ENCODE data around the gene ZDBF2.

ZDBF2 gene

GRCh38 chr2:206267567-206267966 lies 6.9 kb upstream of the ZDBF2 start:
- TF ChIP-seq REST (IDR thresholded peaks at IDR 0.05; ENCODE audit: insufficient read depth in 1 of 2, low read depth in 2 of 2, low read length in 2 of 2), result no peak

- TF ChIP-seq POLR2AphosphoS5 (IDR thresholded peaks at IDR 0.05; ENCODE audit: low read depth, low read length), result no peak
- no peak for TF ChIP-seq TAF1 (IDR thresholded peaks at IDR 0.05; ENCODE audit: borderline replicate concordance, insufficient read depth, low read length)
Observed at GRCh38 chr2:206271065-206271464, 3.4 kb upstream of the ZDBF2 start.

DNA sequence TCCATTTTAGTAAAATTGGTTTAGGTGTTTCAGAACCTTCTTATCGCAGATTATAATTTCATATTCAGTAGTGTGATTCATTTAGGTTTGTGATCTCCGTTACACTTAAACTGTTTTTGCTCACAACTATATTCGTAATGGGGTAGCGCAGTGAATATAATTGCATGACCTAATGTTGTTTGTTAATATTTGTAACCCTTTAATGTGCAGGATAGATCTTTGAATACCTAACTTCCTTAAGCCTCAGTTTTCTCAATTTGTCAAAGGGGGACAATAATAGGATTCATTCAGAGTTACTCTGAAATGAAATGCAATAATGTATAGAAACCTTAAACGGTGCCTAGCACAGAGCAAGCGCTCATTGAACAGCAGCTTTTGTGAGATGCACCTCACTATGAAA lies 558 bp upstream of the ZDBF2 start:
- TF ChIP-seq FOXP2 (optimal IDR thresholded peaks at IDR 0.05; ENCODE audit: borderline replicate concordance, extremely low read depth, extremely low read length, insufficient read depth), result no peak
- TF ChIP-seq TAF1 (IDR thresholded peaks at IDR 0.05; ENCODE audit: borderline replicate concordance, insufficient read depth, low read length), result no peak
- TF ChIP-seq SIN3A (IDR thresholded peaks at IDR 0.05; ENCODE audit: borderline replicate concordance, insufficient read depth, low read length), result no peak
- TF ChIP-seq POLR2AphosphoS5 (IDR thresholded peaks at IDR 0.05; ENCODE audit: low read depth, low read length), result no peak
- no peak for TF ChIP-seq REST (IDR thresholded peaks at IDR 0.05; ENCODE audit: insufficient read depth in 1 of 2, low read depth in 2 of 2, low read length in 2 of 2)

DNA sequence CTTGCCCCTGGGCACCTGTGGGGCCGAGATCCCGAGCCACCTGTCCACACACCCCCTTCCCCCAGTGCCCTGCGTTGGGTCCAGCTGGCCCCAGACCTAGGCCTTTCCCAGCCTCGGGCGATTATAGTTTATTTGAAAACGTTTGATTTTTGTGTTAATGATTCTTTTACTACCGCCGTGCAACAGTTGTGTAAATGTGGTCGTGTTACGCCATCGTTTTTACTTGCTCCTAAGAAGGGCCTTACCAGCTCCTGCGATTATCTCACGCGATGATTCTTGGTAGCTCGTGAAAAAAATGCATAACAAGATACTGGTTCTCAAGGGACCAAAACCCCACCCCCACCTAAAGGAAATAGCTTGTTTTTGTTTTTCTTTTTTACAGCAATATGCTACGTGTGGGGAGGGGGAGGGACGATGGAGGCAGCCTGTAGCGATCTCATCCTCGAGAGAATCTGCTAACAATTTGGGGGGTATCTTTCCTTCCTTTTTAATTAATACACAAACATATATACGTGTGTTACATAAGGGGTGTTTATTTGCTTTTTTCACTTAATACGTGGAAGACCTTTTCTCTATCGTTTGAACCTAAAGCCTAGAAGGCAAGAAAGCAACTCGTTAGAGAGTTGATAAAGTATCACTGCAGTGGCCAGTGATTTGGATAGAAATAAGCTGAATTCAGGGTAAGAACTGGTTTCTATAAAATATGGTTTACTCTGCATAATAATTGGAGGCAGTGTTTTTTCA lies 1.0 kb downstream of the ZDBF2 start:
- TF ChIP-seq FOXP2 (optimal IDR thresholded peaks at IDR 0.05; ENCODE audit: borderline replicate concordance, extremely low read depth, extremely low read length, insufficient read depth), result no peak
- TF ChIP-seq TAF1 (IDR thresholded peaks at IDR 0.05; ENCODE audit: borderline replicate concordance, insufficient read depth, low read length), result no peak
- TF ChIP-seq POLR2AphosphoS5 (IDR thresholded peaks at IDR 0.05; ENCODE audit: low read depth, low read length), result no peak
- TF ChIP-seq REST (IDR thresholded peaks at IDR 0.05; ENCODE audit: insufficient read depth in 1 of 2, low read depth in 2 of 2, low read length in 2 of 2), result no peak
- no peak for TF ChIP-seq SIN3A (IDR thresholded peaks at IDR 0.05; ENCODE audit: borderline replicate concordance, insufficient read depth, low read length)

DNA sequence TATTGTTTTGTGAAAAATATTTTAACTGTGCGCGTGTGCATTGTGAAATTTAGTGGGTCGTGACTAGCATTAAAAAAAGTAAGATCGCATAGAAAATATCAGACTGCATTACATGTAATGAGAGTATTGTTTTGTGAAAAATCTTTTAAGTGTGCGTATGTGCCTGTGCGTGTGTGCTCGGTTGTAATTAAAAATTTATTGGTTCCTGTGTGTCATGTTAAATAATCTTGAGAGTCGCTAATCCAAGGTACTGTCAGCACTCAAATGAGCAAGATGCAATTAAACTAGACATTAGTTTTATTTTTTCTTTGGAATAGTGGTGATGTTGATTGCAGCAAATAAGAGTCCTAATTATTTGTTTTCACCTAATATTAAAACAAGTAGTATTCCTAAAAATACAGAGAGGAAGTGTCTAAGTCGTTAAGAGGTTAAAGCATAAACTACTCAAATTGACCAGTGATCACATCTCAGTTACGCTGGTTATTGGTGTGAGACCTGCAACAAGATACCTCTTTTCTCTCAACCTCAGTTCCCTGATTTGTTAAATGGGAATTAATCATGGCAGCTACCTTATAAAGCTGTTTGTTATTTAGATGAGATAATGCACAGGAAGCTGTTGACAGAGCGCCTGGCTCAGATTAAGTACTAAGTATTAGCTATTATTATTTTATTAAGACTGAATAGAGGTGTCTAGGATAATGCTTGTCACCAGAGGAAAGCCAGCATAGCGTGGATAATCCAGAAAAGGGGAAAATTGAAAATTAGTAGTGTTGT lies 1.9 kb downstream of the ZDBF2 start:
- TF ChIP-seq FOXP2 (optimal IDR thresholded peaks at IDR 0.05; ENCODE audit: borderline replicate concordance, extremely low read depth, extremely low read length, insufficient read depth) (no peak), SIN3A (IDR thresholded peaks at IDR 0.05; ENCODE audit: borderline replicate concordance, insufficient read depth, low read length) (no peak), TAF1 (IDR thresholded peaks at IDR 0.05; ENCODE audit: borderline replicate concordance, insufficient read depth, low read length) (no peak), REST (IDR thresholded peaks at IDR 0.05; ENCODE audit: insufficient read depth in 1 of 2, low read depth in 2 of 2, low read length in 2 of 2) (no peak), POLR2AphosphoS5 (IDR thresholded peaks at IDR 0.05; ENCODE audit: low read depth, low read length) (no peak)

All from PFSK-1 (cell line).